NCI-H524 (cell line): Measurements from ENCODE around the gene MEX3A.
"Not testable (repeated sequence)": the region's sequence is repeated elsewhere in the genome, so short reads cannot be mapped to it uniquely, and the experiment has no call there.

Source experiments
- DNase-seq, 2 experiments: peaks; one replicate each; lab custom pipeline; 2025; lab: John Stamatoyannopoulos, UW

MEX3A gene

DNA sequence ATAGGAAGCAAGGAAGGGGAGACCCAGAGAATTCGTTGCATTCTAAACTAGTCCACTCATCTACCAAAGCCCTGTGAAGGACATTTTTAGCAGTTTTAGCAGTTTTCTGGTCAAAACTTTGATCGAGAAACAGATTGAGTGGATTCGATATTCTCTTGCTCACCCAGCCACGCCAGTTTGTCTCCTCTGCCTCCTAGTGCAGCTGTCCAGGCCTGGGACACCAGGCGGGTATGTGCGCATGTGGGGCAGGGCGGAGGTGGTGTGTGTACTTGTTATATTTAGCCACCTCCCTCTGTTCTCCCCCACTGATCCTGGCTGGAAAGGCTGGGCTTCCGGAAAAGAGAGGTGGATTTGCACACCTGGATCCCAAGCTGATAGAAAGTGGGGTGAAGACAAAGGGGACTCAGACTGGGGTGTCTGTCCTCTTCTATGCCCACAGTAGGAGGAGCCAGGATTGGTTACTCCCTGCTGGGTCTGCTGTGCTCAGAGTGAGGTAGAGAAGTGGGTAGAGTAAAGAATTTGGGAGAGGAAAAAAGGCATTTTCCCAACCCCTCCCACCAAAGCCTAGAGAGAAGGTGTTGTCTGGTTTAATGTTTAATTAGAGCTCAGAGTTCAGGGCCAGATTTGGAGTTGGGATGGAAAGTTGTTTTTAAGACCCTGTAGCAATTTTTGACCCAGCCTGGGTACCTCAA lies 36.1 kb upstream of the MEX3A start:
- DNase-seq: no peak

DNA sequence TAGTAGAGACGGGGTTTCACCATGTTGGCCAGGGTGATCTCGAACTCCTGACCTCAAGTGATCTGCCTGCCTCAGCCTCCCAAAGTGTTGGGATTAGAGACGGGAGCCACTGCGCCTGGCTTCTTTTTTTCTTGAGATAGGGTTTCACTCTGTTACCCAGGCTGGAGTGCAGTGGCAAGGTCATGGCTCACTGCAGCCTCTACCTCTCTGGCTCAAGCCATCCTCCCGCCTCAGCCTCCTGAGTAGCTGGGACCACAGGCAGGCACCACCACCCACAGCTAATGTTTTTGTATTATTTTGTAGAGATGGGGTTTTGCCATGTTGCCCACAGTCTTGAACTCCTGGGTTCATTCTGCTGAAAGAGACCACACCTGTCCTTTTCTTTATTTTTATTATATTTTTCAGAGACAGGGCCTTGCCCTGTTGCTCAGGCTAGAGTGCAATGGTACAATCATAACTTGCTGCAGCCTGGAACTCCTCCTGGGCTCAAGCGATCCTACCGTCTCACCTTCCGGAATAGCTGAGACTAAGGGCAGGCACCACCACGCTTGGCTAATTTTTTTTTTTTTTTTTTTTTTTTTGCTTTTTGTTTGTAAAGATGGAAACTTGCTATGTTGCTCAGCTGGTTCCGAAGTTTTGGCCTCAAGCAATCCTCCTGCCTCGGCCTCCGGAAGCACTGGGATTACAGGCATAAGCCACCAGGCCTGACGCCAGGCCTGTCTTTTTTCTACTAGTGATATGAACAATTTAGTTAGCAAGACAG lies 35.3 kb upstream of the MEX3A start:
- no peak for DNase-seq

DNA sequence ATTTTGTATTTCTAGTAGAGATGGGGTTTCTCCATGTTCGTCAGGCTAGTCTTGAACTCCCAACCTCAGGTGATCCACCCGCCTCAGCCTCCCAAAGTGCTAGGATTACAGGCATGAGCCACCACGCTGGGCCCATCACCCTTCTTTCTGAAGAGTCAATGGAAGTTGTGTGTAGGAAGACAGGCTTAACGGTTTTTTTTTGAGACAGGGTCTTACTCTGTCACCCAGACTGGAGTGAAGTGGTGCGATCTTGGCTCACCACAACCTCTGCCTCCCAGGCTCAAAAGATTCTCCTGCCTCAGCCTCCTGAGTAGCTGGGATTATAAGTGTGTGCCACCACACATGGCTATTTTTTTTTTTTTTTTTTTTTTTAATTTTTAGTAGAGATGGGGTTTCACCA lies 34.5 kb upstream of the MEX3A start:
- not testable (repeated sequence) for DNase-seq

DNA sequence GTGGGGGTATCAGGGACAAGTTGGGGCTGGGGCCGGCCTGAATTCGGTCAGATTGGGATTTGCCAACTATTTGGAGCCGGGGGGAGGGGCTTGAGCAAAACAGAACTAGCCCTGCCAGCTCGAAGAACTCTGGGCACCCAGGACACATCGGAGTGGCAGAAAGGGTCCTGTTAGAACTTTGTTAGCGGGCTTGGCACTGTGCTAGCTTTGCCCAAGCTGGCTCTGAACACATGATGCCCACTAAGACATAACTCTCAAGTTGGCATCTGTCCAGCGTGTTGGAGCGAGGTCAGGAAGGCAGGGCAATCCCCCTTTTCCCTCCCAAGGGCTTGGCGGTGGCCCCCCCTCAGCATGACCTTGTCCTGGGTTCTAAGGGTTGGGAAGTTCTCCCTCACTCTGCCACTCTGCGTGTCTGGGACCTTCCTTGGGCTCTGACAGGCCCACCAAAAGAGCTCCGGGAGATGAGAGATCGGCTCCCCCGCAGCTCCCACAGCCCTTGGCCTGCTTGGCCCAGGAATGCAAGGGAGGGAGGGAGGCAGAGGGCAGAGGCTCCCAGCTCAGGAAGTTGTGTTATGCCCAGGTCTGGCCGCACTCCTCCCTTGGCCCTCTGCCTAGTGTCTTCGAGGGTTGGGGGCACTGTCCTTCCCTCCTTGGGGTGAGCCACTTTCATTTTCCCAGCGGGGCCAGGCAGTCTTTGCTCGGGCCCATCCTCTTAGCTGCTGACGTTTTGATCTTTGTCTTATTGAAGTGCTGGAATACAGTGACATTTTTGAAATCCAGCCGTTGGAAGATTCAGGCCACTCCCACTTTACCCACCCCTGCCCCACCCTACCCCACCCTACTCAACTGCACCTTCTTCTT lies 33.5 kb upstream of the MEX3A start:
- no peak for DNase-seq

DNA sequence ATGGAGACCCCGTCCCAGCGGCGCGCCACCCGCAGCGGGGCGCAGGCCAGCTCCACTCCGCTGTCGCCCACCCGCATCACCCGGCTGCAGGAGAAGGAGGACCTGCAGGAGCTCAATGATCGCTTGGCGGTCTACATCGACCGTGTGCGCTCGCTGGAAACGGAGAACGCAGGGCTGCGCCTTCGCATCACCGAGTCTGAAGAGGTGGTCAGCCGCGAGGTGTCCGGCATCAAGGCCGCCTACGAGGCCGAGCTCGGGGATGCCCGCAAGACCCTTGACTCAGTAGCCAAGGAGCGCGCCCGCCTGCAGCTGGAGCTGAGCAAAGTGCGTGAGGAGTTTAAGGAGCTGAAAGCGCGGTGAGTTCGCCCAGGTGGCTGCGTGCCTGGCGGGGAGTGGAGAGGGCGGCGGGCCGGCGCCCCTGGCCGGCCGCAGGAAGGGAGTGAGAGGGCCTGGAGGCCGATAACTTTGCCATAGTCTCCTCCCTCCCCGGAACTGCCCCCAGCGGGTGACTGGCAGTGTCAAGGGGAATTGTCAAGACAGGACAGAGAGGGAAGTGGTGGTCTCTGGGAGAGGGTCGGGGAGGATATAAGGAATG lies 32.8 kb upstream of the MEX3A start:
- no peak for DNase-seq

DNA sequence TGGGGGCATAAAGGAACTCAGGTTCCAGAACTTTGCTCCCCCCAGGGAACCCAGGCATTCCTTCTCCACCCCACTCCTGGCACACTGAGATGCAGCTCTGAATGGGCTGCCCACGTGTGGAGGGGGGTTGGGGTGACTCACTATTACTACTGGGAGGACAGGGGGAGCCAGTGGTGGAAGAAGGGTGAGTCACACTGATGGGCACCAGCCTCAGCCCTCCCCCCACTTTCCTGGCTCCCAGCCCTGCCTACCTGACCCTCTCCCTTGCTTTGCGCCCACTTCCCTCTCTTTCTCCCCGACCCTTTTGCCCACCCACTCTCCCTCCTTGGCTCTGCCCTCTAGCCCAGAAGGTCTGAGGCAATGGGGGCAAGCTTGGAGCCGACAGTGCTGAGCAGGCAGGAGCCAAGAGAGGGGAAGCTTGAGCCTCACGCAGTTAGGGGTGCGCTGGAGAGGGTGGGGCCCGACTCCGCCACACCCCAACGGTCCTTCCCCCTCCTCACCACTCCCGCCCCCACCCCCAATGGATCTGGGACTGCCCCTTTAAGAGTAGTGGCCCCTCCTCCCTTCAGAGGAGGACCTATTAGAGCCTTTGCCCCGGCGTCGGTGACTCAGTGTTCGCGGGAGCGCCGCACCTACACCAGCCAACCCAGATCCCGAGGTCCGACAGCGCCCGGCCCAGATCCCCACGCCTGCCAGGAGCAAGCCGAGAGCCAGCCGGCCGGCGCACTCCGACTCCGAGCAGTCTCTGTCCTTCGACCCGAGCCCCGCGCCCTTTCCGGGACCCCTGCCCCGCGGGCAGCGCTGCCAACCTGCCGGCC lies 32.0 kb upstream of the MEX3A start, which contains the start of gene LMNA:
Gene LMNA, plus strand, starts transcription at position 611 of the 818 bp plus-strand sequence. CDS start 208 bp downstream, outside the sequence.
- no peak for DNase-seq

DNA sequence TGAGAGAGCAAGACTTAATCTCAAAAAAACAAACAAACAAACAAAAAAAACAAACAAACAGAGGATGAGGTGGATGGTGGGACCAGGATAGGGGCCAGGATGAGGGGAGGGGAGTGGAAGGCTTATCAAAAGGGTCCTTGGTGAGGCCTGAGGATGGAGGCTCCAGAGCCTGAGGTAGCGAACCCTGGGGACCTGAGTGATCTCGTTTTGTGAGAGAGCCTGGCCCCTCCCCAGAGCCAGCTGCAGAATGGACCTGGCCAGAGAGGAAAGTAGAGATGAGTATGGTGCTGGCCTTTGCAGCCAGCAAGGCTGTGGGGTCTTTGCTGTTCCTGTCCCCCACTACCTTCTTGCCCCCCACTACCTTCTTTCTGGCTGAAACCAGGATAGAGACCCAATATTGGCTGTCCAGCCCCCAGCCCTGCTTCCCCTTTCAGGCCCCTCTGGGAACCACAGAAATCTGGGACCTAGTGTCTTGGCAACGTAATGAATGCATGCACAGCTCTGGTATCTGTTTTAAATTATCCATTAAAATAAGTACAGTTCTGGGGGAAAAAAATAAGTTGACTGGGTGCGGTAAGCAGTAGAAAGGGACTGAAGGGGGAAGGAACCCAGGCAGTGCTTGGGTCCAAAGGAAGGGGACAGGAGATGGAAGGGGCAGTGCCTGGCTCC lies 31.2 kb upstream of the MEX3A start:
- no peak for DNase-seq

DNA sequence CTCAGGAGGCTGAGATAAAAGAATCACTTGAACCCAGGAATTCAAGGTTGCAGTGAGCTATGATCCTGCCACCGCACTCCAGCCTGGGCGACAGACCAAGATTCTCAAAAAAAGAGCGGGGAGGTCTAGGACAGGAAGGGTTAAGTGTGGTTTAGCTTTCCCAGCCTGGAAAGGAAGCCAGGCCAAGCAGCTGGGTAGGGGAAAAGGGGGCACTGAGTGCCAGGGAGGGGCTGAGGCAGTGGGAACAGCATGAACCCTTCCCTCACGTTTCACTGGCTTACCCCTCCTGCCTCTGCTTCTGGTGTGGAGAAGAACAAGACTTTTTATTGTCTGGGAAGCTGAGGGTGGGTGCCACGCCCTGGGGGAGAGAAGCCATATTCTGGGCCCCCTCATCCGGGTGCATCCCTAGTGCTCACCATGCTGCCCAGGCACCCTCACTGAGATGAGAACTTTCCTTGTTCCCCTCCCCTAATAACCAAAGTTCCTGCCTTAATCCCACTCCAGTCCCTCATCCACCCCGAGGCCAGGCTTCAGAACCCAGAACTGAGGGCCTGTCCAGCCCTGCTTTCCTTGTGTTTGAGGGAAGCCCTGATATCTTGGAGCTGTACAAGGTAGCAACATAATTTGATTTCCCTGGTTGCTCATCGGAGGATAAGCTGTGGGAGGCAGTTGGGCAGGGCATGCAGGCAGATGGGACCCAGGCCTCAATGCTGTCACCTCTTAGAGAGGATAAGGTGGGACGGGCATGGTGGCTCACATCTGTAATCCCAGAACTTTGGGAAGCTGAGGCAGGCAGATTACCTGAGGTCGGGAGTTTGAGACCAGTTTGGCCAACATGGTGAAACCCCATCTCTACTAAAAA lies 30.2 kb upstream of the MEX3A start:
- DNase-seq: no peak

DNA sequence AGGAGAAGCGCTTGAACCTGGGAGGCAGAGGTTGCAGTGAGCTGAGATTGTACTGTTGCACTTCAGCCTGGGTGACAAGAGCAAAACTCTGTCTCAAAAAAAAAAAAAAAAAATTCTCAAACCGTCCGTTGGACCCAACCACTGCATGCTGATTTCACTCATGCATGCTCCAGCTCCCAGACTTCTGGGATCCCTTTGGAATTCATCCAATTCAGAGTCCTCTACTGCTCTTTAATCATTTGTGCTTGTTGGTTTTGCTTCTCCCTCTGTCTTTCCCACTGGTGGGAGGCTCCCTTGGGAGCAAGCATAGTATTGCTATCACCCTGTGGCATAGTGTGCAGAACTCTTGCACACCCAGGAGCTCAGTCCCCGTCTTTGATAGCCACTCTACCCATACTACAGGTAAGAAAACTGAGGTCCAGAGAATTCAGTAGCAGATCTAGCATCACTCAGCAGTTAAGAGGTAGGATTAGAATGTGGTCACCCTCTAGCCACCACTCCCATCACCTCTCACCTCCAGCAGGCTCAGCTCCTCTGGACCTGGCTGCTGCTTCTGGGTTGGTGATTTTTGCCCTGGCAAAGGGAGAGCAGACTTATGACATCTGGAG lies 29.2 kb upstream of the MEX3A start:
- DNase-seq: no peak

DNA sequence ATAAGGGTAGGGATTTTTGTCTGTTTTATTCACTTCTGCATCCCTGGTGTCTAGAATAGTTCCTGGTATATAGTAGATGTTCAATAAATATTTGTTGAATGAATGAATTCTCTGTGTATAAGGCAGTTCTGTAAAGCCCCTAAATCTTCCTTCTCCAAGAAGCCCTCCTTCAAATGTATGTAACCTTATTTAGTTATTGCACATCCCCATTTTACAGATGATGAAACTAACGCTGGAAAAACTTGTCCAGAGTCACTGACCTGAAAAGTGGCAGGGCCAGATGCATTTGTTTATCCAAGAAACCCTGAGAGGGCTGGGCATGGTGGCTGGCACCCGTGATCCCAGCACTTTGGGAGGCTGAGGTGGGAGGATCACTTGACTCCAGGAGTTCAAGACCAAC lies 28.0 kb upstream of the MEX3A start:
- DNase-seq: no peak

DNA sequence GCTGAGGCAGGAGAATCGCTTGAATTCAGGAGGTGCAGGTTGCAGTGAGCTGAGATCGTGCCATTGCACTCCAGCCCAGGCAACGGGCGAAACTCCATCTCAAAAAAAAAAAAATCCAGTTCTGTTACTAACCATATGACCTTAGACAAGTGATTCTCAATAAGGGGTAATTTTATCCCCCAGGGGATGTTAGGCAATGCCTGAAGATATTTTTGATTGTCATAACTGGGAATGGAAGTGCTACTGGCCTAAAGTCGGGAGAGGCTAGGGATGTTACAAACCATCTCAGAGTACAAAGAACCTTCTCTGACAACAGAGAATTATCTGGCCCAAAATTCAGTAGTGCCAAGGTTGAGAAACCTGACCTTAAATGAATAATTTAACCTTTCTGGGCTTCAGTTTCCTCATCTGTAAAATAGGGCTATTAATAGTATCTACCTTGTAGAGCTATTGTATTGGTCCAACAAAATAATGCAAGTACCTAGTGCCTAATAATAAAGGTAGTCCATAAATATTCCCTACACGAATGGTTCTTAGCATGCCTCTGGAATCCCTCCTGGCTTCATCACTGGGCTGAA lies 26.5 kb upstream of the MEX3A start:
- no peak for DNase-seq

DNA sequence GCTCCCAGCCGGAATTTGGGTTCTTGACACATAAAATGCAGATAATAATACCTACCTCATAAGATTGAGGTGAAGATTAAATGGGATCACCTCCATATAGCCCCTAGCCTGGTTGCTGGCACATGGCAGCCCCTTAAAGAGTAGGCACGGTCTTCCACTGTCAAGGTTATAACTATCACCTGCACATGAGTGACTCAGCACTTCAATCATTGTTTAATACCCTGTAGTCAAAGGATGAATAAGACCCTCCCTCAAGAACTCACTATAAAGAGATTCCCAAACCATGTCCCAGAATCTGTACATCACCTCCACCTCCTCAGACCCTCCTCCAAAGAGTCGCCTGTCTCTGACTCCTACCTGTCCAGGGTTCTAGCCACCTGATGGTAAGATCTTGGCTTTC lies 25.8 kb upstream of the MEX3A start:
- DNase-seq: no peak

DNA sequence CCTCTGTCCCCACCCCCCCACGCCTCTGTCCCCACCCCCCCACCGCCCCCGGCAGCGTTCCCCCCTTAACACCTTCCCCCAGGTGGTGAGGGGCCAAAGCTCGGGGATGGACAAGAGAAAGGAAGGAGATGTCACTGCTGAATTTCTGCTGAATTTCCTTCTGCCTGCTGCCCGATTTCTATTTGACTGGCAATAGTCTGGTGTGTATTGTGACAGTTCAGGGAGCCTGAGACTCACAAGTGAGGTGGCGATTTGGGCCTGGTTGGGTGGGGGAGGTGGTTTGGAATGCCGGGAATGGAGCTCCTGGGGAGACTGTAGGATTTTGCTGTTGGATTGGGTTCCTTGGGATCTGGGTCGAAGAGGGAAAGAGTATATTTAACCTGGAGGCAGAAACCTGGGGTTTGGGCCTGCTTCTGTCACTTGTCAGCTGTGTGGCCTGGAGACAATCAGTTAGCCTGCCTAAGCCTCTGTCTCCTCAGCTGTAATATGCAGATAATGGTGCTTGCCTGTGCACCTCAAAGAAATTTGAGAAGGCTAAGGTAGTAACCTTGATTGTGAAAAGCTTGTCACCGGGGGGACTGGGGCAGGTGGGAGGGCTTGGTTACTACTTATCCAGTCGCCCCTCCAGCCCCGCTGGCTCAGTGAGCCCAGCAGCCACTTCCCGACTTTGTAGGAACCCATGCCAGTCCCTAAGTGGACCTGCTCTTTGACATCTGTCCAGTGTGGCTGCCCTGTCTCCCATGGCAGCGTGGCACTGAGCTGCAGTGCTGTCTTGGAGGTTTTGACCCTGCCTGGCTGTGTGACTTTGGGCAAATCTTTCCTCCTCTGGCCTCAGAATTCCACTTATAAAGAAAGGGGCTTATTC lies 24.6 kb upstream of the MEX3A start:
- no peak for DNase-seq

DNA sequence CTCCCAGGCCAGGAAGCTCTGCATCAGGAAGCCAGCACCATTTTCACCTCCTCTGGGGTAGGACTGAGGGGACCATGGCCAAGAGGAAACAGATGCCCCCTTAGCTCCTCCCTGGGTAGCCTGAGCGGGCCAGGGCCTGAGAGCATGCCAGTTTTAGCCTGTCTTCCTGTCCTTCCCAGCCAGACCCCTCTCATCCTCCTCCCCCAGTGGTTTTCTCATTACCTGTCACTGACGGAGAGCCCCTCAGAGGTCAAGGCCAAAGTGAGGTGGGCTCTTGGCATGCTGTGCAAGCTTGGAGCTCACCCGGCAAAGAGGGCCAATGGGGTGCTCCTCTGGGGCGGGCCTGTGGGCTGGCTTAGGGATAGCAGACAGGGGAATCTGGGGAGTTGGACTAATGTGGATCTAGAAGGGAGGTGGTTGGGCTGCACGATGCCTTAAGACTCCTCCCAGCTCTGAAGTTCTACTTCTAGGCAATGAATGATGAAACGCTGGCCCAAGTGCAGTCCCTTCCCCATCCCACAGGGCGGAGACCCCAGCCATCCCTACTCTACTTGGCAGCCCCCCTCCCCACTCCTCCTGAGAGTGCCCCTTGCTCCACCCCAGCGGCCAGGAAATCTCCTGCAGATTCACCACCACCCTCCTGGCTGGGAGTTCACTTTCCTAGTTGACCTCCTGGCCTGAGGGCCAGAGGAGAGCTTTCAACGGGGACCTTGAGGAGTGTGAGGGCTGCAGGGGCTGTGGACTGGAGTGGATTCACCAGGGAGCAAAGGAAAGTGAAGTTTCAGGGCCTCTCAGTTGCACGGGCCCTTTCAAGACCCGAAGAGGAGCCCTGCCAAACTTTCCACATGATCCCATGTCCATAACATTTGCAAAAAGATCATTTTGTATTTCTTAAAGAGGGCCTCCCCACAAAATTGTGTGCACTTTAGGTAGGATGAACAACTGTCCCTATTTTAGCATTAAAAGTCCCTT lies 22.9 kb upstream of the MEX3A start:
- DNase-seq: no peak

DNA sequence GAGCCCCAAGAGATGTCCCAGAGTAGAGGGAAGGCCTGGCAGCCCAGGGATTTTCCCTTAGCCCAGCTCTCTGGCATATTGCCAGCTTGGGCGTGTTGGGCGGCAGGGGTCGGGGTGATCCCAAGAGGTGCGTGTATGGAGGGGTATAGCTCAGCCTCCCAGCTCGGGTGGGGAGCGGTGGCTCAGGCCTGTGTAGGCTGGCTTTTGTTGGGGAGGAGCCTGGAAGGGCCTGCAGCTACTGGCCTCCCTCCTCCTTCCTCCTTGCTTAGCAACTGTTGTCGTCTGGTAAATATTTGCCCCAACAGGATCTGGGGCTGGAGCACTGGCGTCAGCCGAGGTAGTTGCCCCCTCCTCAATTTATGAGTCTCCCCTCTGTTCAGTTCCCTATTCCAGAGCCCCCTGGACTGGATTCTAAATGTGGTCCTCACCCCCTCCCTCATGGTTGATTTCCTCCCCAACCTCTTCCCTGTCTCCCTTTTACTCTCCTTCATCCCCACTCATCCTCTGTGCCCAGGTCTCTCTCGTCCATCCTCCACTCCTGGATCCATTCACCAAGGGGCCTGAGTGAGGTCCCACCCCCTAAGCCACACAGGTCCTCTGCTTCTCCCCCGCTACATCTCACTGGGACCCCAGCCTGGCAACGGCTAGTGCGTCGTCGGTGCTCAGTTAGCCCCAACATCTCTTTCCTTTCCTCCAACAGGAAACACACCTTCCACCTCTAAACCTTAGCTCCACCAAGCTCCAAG lies 22.0 kb upstream of the MEX3A start:
- no peak for DNase-seq

DNA sequence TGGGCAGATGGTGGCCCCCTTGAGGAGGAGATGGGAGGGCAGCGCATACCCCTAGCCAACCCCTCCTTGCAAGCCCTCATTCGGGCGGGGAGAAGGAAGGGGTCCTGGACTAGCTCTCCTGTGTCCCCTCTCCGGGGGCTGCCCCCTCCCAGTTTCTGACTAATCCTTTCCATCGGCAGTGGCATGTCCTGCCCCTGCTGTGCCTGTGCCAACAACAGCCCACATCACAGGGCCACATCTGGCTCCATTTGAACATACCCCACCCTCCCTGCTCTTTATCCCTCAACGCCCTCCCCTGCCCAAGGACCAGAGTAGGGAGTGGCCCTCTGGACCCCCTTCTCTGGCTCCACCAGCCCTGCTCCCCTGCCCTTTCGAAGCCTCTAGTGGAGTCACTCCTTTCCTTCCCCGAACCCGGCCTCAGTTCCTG lies 21.3 kb upstream of the MEX3A start:
- no peak for DNase-seq
